ENCODE measurements around the gene PPP6R3.

Gene PPP6R3

DNA sequence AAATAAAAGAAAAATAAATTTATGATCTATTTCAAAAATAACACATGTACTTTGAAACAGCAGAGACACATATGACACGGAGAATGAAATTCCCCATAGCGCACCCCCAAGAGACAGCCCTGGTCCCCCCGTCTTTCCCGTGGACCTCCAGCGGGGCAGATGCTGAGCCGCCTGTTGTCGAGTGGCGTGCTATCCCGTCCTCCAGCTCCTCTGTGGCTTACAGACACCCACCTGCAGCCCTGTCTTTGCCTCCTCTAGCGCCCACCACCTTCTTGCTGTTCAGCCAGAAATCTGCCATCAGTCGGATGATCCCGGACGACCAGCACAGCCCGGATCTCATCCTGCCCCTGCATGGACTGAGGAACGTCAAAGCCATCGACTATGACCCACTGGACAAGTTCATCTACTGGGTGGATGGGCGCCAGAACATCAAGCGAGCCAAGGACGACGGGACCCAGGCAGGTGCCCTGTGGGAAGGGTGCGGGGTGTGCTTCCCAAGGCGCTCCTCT is 44.4 kb upstream of the PPP6R3 start:
- H3K4me3 ChIP-seq (replicated peaks in 1 of 2; ENCODE audit: low read depth in 2 of 2, low read length in 2 of 2): no peak overlapping the region
- TF ChIP-seq, protein P1, sequence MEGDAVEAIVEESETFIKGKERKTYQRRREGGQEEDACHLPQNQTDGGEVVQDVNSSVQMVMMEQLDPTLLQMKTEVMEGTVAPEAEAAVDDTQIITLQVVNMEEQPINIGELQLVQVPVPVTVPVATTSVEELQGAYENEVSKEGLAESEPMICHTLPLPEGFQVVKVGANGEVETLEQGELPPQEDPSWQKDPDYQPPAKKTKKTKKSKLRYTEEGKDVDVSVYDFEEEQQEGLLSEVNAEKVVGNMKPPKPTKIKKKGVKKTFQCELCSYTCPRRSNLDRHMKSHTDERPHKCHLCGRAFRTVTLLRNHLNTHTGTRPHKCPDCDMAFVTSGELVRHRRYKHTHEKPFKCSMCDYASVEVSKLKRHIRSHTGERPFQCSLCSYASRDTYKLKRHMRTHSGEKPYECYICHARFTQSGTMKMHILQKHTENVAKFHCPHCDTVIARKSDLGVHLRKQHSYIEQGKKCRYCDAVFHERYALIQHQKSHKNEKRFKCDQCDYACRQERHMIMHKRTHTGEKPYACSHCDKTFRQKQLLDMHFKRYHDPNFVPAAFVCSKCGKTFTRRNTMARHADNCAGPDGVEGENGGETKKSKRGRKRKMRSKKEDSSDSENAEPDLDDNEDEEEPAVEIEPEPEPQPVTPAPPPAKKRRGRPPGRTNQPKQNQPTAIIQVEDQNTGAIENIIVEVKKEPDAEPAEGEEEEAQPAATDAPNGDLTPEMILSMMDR (IDR thresholded peaks at IDR 0.05; ENCODE audit: low read depth, low read length): no peak
- DNase-seq (ENCODE audit: low read depth in 2 of 2): no peak

DNA sequence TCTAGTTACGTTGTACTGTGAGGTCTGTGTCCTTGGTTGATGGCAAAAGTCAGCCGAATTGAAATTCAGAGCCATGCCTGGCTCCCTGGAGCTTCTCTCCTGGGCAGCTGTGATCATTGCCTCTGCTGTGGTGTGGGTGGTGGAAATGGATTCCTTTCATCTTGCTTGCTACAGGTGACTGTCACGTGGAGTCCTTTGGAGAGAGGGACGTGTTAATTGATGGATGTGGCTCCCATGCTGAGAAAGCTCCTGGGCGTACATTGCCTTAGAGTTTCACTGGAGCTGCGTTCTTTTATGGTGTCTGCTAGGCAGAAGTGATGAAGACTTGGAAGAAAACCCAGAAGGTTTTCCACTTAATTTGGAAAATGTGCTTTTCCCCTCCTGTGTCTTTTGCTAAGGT is 41.9 kb upstream of the PPP6R3 start:
- DNase-seq (ENCODE audit: low read depth in 2 of 2): no peak
- TF ChIP-seq, protein P1 (IDR thresholded peaks at IDR 0.05; ENCODE audit: low read depth, low read length): no peak
- no peak overlapping the region for H3K4me3 ChIP-seq (replicated peaks in 1 of 2; ENCODE audit: low read depth in 2 of 2, low read length in 2 of 2)

DNA sequence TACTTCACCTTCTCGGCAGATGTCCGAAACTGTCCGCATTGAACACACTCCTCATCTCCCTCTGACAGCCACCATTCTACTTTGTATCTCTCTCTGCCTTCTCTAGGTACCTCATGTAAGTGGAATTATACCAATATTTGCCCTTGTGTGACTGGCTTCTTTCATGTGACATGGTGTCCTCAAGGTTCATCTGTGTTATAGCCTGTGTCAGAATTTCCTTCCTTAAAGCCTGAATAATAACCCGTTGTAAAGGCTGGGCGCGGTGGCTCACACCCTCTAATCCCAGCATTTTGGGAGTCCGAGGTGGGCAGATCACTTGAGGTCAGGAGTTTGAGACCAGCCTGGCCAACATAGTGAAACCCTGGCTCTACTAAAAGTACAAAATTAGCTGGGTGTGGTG is 40.4 kb upstream of the PPP6R3 start:
- H3K4me3 ChIP-seq (replicated peaks in 1 of 2; ENCODE audit: low read depth in 2 of 2, low read length in 2 of 2): no peak overlapping the region
- TF ChIP-seq, protein P1 (IDR thresholded peaks at IDR 0.05; ENCODE audit: low read depth, low read length): no peak
- no peak for DNase-seq (ENCODE audit: low read depth in 2 of 2)

DNA sequence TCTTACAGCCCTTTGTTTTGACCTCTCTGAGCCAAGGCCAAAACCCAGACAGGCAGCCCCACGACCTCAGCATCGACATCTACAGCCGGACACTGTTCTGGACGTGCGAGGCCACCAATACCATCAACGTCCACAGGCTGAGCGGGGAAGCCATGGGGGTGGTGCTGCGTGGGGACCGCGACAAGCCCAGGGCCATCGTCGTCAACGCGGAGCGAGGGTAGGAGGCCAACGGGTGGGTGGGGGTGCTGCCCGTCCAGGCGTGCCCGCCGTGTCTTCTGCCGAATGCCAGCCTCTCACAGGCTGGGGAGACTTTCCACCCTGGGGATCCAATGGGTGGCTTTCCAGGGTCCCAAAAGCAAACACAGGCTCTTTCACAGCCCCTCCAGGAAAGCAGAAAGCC is 37.1 kb upstream of the PPP6R3 start:
- H3K4me3 ChIP-seq (replicated peaks in 1 of 2; ENCODE audit: low read depth in 2 of 2, low read length in 2 of 2): no peak overlapping the region
- TF ChIP-seq, protein P1 (IDR thresholded peaks at IDR 0.05; ENCODE audit: low read depth, low read length): no peak
- DNase-seq (ENCODE audit: low read depth in 2 of 2): no peak

DNA sequence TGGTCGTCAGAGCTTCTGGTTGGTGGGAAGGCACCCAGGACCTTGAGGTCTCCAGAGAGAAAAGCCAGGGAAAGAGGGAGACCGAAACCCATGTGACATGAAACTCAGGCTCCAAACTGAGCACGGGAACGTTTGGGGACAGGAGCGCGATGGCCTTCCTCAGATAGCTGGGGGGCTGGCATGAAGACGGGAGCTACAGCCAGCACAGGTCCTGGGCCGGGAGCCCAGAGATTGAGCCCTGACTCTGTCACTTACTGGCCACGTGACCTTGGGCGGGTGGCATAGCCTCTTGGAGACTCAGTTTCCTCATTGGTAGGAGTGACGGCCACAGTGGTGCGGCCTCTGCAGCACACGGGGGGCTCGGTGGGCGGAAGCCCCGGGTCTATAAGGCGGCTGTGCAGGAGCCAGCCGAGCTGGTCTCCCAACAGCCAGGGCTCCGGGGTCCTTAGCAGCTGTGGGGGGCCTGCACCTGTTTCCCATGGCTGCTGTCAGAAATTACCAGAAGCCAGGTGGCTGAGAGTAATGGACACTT is 36.4 kb upstream of the PPP6R3 start:
- TF ChIP-seq, protein P1 (IDR thresholded peaks at IDR 0.05; ENCODE audit: low read depth, low read length): no peak
- DNase-seq (ENCODE audit: low read depth in 2 of 2): no peak
- no peak overlapping the region for H3K4me3 ChIP-seq (replicated peaks in 1 of 2; ENCODE audit: low read depth in 2 of 2, low read length in 2 of 2)

DNA sequence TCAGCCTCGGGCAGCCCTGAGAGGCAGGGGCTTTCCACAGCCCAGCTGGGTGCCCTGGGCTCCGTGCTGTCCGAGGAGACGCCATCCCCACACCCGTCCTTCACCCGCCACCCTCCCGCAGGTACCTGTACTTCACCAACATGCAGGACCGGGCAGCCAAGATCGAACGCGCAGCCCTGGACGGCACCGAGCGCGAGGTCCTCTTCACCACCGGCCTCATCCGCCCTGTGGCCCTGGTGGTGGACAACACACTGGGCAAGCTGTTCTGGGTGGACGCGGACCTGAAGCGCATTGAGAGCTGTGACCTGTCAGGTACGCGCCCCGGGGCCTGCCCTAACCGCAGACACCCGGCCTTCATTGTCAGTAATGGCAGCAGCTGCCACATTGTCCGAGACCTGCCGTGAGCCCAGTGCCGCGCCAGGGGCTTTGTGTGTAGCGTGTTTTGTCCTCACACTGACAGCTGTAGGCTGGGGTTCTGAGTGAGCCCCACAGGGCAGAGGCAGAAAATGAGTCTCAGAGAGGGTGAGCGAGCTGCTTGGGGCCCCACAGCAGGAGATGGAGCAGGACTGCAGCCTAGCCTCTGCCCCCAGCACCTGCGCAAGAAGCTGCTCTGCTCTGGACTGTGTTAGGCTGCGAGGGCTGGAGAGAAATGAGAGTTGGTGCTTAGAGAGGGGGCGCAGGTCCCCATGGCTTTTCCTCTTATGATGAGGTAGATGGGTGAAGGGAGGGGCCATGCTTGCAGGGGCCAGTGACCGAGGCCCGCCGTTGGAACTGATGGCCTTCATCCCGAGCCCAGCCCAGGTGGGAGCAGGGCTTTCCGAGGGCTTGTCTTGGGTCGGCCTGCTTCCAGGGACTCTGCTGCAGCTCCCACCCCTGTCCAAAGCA is 35.3 kb upstream of the PPP6R3 start:
- no peak for DNase-seq (ENCODE audit: low read depth in 2 of 2)
- no peak overlapping the region for H3K4me3 ChIP-seq (replicated peaks in 1 of 2; ENCODE audit: low read depth in 2 of 2, low read length in 2 of 2)
- TF ChIP-seq, protein P1 (IDR thresholded peaks at IDR 0.05; ENCODE audit: low read depth, low read length): no peak
